COLO829 (cell line): ENCODE results near the gene TRMT112.

ENCODE experiments used
- DNase-seq: peaks from one replicate; pipeline ENCODE4 v3.0.0; 2012; ENCODE audit warnings: low spot score

Gene TRMT112

DNA sequence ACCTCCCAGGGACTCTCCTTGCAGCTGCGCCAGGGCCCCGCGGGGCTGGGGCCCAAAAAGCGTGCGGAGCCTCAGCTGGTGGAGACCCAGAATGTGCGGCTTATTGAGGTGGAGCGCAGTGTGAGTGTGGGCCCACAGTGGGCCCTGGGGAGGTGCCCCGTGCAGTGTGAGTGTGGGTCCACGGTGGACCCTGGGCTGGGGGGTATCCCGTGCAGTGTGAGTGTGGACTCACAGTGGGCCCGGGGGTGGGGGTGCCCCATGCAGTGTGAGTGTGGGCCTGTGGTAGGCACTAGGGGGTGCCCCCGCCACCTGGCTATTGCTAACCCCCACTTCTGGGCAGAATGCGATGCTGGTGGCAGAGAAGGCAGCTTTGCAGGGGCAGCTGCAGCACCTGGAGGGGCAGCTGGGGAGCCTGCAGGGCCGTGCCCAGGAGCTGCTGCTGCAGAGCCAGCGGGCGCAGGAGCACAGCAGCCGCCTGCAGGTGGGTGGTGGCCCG lies 33.8 kb upstream of the TRMT112 start:
- no peak for DNase-seq

DNA sequence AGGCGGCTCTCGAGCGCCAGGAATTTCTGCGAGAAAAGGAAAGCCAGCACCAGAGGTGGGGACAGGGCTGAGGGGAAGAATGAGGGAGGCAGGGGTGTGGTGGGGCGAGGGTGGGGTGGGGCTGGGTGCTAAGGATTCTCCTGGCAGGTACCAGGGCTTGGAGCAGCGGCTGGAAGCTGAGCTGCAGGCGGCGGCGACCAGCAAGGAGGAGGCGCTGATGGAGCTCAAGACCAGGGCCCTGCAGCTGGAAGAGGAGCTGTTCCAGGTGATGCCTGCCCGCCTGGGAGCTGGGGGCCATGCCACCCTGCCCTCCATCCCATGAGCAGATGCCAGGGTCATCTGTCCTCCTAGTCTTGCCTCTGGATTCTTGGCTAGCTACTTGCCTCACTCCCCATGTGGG lies 32.0 kb upstream of the TRMT112 start:
- no peak for DNase-seq

DNA sequence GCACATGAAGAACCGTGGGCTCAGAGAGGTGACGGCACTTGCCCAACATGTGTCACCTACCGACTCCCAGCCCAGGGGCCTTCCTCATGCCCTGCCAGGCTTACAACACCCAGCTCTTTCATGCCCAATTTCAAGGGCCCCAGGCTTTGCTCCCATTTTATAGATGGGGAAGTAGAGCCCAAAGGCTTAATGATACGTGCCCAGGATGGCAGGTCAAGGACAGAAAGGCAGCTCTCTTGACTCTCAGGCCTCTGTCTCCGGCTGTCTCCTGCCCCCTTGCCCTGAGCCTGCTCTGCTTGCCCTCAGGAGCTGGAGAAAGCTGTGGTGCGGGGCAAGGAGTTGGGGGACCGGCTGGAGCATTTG lies 31.6 kb upstream of the TRMT112 start:
- no peak for DNase-seq

DNA sequence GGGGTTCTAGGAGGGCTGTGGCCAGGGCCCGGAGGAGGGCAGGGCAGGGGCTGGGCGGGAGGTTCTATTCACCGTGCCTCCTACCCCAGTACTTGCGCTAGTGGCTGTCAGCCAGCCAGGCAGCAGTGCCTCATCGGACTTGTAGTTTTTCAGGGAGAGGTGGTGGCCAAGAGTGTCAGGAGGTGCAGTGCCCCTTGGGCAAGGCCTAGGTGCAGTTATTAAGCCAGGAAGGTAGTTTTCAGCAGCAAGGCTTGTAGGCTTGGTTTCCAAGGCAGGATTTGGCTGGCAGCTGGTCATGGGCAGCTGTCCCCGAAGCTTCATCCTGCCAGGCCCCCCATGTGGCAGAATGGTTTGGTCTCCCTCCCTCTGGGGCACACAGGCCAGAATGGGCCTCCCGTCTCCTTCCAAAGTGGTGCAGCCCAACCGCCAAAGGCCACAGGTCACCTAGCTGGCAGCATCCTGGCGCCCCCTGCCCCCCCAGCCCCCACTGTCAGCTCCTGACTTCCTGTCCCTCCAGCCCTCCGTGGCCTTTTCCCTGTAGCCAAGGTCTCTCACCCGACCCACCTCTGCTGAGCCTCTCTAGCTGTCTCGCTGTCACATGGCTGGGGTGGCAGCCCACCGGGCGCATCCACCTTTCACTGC lies 31.1 kb upstream of the TRMT112 start:
- no peak for DNase-seq

DNA sequence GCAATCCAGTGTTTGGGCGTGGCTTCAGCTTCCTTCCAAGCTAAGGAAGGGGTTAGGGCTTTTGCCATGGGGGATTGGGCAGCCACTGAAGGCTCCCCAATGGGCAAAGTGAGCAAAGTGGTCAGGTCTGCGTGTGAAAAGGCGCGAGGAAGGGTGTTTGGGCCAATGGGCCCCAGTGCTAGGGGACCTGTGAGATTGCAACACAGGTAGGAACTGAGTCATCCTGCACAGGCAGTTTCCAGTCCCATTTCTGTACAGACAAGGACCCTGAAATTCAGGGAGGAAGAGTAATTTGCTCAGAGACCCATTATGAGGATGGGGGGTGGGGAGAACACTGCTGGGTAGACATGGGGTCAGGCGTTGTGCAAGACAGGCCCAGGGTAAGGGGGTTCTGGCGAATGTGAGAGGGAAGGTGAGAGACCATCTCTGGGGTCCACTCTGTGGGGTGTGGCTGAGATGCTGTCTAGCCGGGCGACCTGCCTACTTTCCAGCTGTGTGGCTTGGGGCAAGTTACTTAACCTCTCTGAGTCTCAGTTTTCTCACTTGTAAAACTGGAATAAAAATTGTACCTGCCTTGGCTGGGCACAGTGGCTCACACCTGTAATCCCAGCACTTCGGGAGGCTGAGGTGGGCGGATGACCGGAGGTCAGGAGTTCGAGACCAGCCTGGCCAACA lies 30.0 kb upstream of the TRMT112 start:
- DNase-seq, result no peak

DNA sequence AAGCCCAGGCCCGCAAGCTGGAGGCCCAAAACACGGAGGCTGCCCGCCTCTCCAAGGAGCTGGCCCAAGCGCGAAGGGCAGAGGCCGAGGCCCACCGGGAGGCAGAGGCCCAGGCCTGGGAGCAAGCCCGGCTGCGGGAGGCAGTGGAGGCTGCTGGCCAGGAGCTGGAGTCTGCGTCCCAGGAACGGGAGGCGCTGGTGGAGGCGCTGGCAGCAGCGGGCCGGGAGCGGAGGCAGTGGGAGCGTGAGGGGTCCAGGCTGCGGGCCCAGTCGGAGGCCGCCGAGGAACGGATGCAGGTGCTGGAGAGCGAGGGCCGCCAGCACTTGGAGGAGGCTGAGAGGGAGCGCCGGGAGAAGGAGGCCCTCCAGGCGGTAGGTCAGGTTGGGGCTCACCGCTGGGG lies 27.4 kb upstream of the TRMT112 start:
- DNase-seq, result no peak

DNA sequence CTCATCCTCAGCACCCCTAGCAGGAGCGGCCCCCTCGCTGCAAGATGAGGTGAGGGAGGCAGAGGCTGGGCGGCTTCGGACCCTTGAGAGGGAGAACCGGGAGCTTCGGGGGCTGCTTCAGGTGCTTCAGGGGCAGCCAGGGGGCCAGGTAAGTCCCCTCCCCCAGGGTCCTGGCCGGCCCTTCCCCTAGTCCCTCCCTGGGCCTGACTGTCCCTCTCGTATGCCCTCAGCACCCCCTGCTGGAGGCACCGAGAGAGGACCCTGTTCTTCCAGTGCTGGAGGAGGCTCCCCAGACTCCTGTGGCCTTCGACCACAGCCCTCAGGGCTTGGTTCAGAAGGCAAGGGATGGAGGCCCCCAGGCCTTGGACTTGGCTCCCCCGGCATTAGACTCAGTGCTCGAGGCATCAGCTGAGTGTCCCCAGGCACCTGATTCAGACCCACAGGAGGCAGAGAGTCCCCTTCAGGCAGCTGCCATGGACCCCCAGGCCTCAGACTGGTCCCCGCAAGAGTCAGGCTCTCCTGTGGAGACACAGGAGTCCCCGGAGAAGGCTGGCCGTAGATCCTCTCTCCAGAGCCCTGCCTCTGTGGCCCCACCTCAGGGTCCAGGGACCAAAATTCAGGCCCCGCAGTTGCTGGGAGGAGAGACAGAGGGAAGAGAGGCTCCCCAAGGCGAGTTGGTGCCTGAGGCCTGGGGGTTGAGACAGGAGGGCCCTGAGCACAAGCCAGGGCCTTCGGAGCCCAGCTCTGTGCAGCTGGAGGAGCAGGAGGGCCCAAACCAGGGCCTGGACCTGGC lies 26.6 kb upstream of the TRMT112 start:
- DNase-seq, result no peak

DNA sequence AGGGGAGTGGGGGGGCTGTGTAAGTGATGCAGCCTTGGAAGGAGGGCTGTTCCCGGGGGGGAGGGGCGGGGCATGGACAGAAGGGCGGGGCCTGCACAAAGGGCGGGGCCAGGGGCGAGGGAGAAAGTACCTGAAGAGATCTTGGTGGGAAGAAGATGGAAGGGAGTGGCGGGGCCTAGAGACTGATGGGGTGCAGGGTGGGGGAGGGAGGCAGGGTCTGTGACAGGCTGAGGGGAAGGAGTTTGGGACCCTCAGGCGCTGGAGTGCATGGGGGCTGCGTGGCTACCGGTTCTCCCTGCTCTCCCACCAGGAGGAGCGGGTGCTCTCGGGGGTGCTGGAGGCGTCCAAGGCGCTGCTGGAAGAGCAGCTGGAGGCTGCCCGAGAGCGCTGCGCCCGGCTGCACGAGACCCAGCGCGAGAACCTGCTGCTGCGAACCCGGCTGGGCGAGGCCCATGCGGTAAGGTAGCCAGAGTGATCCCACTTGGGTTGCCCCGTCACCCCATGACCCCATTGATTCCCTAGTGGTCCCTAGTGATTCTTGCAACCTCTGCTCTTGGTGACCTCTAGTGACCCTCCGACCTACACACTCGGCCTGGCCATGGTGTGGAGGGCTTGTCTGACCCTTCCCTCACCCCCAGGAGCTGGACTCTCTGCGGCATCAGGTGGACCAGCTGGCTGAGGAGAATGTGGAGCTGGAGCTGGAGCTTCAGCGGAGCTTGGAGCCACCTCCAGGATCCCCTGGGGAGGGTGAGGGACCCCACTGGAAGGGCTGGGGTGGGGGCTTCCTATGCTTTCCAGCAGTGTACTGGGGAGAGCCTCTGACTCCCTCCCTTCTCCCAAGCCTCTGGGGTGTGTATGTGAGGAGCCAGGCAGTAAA lies 25.7 kb upstream of the TRMT112 start:
- DNase-seq, result peak; percentile 32

DNA sequence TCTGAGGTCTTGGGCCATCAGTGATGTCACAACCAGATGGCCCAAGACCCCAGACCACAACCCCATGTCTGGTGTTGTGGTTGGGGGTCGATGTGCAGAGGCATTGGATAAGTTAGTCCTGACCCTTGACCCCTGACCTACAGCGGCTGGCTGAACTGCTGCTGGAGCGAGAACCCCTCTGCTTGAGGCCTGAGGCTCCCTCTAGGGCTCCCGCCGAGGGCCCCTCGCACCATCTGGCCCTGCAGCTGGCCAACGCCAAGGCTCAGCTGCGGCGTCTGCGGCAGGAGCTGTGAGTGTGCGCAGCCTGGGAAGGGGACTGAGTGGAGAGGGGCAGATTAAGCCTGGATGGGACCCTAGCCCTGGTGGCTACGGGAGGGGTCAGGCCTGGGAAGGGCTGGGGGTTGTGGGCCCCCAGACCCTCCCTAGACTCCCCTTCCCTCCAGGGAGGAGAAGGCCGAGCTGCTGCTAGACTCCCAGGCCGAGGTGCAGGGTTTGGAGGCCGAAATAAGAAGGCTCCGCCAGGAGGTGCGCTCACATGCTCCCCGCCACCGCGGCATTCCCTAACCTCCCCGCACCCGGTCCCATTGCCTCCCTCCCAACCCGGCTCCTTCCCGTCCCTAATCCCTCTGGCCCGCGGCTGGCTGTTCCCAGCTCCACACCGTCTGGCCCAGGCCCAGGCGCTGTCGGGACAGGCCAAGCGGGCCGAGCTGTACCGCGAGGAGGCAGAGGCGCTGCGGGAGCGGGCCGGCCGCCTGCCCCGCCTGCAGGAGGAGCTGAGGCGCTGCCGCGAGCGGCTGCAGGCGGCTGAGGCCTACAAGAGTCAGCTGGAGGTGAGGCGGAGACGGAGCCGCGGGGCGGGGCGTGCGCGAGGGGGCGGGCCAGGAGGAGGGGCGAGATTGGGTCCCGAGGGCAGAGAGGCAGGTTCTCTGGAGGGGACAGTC lies 24.8 kb upstream of the TRMT112 start:
- DNase-seq, result peak; percentile 92

DNA sequence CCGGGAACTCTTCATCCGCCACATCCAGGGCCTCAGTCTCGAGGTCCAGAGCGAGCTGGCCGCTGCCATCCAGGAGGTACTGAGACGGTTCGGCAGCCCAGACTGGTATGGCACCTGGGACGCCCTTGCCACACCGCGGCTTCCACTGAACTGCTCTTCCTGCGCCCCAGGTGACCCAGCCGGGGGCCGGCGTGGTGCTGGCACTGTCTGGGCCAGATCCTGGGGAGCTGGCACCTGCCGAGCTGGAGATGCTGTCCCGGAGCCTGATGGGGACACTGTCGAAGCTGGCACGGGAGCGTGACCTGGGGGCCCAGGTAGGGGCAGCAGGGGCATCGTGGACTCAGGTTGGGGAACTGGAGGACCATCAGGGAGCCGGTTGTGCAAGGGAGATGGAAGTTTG lies 24.1 kb upstream of the TRMT112 start:
- DNase-seq, result no peak

DNA sequence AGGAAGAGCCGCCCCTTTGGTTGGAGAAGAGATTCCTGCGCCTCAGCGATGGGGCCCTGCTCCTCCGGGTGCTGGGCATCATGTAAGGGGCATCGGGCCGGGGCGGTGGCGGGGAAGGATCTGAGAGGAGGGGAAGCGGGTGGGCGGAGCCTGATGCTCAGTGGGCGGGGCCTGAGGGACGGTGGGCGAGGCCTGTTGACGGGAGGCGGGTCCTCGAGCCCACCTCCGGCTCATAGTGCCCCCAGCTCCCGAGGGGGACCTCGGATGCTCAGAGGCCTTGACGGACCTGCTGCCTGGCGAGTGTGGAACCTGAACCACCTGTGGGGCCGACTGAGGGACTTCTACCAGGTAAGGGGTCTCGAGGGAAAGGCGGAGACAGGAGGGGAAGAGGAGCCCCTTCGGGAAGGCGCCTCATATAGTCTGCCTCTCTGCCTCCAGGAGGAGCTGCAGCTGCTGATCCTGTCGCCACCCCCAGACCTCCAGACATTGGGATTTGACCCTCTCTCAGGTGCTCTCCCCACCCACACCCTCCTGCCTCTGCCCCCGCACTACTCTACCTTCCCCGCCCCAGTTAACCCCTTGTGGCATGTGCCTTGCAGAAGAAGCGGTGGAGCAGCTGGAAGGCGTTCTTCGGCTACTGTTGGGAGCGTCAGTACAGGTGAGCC lies 23.4 kb upstream of the TRMT112 start:
- no peak for DNase-seq

DNA sequence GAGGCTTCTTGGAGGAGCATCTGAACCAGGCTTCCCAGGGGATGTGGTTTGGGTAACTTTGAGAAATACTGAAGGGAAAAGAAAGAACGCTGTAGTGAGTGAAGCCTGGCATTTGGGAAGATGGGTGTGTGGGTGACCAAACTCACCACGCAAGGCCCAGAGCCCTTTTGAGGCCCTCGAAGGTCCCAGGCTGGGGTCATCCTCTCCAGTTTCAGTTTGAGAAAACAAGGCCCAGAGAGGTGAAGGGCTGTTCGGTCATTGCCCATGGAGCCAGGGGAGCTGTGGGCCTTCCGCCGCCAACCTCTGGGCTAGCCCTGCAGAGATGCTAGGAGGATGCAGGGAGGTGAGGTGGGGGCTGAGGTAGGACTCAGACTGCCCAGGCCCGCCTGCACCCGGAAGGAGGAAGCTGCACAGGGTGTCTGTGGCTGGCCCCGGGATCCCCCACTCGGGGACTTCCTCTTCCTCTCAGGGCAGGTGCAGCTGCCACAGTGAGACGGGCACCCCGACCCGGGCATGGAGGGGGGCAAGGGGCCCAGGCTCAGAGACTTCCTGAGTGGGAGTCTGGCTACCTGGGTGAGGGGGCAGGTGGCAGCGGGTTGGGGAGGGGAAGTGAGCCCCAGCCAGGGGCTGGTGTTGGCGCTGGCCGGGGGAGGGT lies 22.5 kb upstream of the TRMT112 start, which contains the start of gene CCDC88B:
Gene CCDC88B, plus strand, starts transcription at position 451 of the 655 bp plus-strand sequence. Its CDS starts 63 bp downstream, at position 514.
- DNase-seq, result no peak

DNA sequence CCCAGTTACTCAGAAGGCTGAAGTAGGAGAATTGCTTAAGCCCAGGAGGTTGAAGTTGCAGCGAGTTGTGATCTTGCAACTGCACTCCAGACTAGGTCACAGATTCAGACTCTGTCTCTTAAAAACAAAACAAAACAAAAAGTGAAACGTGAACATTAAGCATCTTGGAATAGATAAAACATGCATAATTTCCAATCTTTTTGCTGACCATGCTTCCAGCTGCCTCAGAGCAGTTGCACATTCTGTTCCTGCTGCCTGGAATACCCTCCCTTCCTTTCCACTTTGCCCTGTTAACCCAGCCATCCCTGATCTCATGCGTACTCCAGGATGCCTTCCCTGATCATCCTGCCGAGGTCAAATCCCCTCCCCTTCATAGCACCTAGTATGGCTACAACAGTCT lies 21.9 kb upstream of the TRMT112 start:
- no peak for DNase-seq

DNA sequence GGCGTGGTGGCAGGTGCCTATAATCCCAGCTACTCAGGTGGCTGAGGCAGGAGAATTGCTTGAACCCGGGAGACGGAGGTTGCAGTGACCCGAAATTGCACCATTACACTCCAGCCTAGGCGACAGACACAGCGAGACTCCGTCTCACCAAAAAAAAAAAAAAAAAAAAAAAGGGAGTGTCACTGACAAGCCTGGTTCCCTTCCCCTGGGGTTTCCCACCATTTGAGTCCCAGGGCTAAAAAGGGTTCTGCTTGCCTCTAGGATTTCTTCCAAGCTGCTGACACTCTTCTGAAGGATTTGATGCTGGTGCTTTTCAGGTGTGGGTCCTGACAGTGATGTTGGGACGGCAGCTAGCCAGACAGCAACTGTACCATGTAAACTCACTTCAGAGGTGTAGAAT lies 21.4 kb upstream of the TRMT112 start:
- no peak for DNase-seq

DNA sequence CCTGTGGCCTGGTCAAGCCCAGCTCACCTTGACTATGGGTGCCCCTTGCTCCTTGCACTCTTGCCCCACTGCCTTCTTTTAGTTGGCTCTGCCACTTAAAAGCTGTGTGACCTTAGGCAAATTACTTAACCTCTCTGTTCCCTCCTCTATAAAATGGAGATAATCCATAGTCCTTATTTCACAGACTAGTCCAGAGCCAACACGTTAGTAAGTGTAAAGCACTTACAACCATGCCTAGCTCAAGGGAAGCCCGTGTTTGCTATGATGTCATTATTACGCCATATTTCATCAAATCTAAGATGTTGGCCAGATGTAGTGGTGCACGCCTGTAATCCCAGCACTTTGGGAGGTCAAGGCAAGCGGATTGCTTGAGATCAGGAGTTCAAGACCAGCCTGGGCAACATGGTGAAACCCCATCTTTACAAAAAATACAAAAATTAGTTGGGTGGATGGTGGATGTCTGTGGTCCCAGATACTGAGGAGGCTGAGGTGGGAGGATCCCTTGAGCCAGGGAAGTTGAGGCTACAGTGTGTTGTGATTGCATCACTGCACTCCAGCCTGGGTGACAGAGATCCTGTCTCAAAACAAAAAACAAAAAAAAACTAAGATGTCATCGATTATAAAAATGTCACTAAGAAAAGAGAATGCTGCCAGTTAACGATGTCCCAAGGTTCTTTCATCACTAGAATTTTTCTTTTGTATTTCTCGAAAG lies 20.3 kb upstream of the TRMT112 start:
- DNase-seq, result no peak

DNA sequence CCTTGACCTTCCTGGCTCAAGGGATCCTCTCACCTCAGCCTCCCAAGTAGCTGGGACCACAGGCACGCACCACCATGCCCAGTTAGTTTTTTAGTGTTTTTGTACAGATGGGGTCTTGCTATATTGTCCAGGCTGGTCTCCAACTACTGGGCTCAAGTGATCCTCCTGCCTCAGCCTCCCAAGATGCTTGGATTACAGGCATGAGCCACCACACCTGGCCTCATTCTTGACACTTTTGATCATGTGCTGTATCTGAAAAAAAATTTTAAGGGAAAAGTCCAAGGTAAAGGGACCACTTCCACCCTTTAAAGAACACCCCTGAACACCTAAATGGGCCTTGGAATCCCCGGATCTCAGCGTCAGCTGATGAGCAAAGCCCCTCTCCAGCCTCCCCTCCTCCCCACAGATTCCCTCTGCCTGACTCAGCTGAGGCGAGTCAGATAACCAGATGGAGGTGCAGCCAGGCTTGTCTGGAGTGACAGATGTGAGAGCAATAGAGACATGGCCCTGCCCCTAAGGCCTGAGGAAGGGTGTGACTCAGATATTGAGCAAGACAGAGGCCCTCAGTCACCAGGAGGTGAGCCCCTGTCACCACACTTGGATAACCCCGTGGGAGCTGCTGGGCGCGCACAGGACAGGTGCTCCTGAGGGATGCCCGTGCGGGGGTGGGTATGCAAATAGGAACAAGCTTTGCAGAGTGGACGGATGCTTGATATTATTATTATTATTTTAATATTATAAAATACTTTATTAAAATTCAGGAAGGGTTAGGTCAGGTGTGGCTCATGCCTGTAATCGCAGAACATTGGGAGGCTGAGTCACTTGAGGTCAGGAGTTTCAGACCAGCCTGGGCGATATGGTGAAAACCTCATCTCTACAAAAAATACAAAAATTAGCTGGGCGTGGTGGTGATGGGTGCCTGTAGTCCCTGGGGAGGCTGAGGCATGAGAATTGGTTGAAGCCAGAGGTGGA lies 17.7 kb upstream of the TRMT112 start:
- DNase-seq, result peak; percentile 41

DNA sequence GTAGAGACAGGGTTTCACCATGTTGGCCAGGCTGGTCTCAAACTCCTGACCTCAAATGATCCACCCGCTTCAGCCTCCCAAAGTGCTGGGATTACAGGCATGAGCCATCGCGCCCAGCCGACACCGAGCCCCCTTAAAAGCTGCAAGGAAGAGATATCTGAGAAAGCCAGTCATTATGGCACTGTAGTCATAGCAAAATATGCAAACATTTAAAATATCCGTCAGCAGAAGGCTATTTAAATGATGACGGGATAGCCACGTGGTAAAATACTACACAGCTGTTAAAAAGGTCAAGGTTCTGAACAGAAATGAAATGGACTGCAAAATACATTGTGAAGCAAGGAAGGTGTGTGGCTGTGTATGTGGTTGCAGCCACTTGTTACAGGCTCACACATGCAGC lies 16.2 kb upstream of the TRMT112 start:
- DNase-seq, result no peak
